K562 (cell line): ENCODE results near the gene DNAH1. TPM values are rescaled to one million over a fixed set of nuclear protein-coding genes. Genes with fewer than 3 reads are reported as not detected.

ENCODE experiments used
- CBFB ChIP-seq: sonication (generic); formaldehyde crosslinking; IDR thresholded peaks from 2 replicates; pipeline ENCODE4 v1.4.0; 2020; ENCODE audit warnings: mild to moderate bottlenecking, missing genetic modification reagents
- CBX1 ChIP-seq: sonication (generic); IDR thresholded peaks from 2 replicates; pipeline ENCODE4 v1.6.1; 2016; ENCODE audit warnings: antibody characterized with exemption, low read depth, mild to moderate bottlenecking
- FOXJ2 ChIP-seq: fragments of 200-800 bp; sonication (Bioruptor generic); IDR thresholded peaks from 2 replicates; pipeline ENCODE4 v1.6.1; 2016; ENCODE audit warnings: missing genetic modification characterization, missing compliant biosample characterization
- MEIS2 ChIP-seq: fragments of 450-650 bp; IDR thresholded peaks from 2 replicates; pipeline ENCODE4 v1.6.1; 2014; ENCODE audit warnings: mild to moderate bottlenecking; ENCODE audit not compliant: partially characterized antibody
- MITF ChIP-seq: IDR thresholded peaks from 2 replicates; pipeline ENCODE4 v1.6.1; 2014; ENCODE audit warnings: antibody characterized with exemption
- NR2C1 ChIP-seq, 2 experiments: fragments of 450-650 bp; IDR thresholded peaks; 2 replicates each; pipeline ENCODE4 v1.6.1; 2017; ENCODE audit warnings: mild to moderate bottlenecking in 2 of 2, antibody characterized with exemption in 1 of 2, inconsistent platforms in 1 of 2, missing compliant biosample characterization in 1 of 2, missing genetic modification characterization in 1 of 2
- NR2C2 ChIP-seq, 2 experiments: fragments of 200-800 bp in 1 of 2; sonication (Bioruptor generic) in 1 of 2; sonication (generic) in 1 of 2; formaldehyde crosslinking in 1 of 2; IDR thresholded peaks; 2 replicates each; pipeline versions ENCODE4 v1.6.1 to v1.8.0; 2016 to 2022; ENCODE audit warnings: mild to moderate bottlenecking in 1 of 2, missing compliant biosample characterization in 1 of 2, missing genetic modification characterization in 1 of 2, missing genetic modification reagents in 1 of 2
- SRF ChIP-seq, 2 experiments: fragments of 250-450, 450-650 bp in 1 of 2; sonication (Bioruptor Pico) in 1 of 2; sonication (generic) in 1 of 2; formaldehyde crosslinking; IDR thresholded peaks; 2 replicates each; pipeline versions ENCODE4 v1.5.0 to v1.5.1; 2020 to 2022; ENCODE audit warnings: mild to moderate bottlenecking in 1 of 2, missing genetic modification reagents in 1 of 2
- TBP ChIP-seq: optimal IDR thresholded peaks from 2 replicates; pipeline ENCODE3; 2011; ENCODE audit warnings: low read depth, low read length, improper control_type of control experiment
- ZFX ChIP-seq: sonication (generic); formaldehyde crosslinking; IDR thresholded peaks from 2 replicates; pipeline ENCODE4 v1.8.0; 2022; ENCODE audit warnings: mild to moderate bottlenecking, missing genetic modification reagents, moderate library complexity
- ZNF592 ChIP-seq: fragments of 450-650 bp; IDR thresholded peaks from 2 replicates; pipeline ENCODE4 v1.6.1; 2017; ENCODE audit warnings: antibody characterized with exemption, mild to moderate bottlenecking
- polyA plus RNA-seq, 8 experiments: library from polyadenylated mRNA; depleted of rRNA in 4 of 8; stranded (reverse) in 5 of 8; unstranded in 3 of 8; fragments of >200 nt; fragmentation: Nextera tagmentation in 2 of 8; fragmentation: Illumina TruSeq in 1 of 8; extraction: Ambion mirVana in 2 of 8; extraction: Trizol in 1 of 8; gene quantifications; 2 replicates each; pipeline versions ENCODE4 v1.2.1 to v1.2.3, GENCODE V29; 2011 to 2014; ENCODE audit warnings: inconsistent platforms in 1 of 8, missing spikeins in 1 of 8
- total RNA-seq, 7 experiments: library from RNA; depleted of rRNA in 6 of 7; stranded (reverse); fragments of >200 nt in 6 of 7; fragmentation: Illumina TruSeq in 2 of 7; extraction: Trizol in 2 of 7; gene quantifications; 2 replicates each; pipeline versions ENCODE4 v1.2.1 to v1.2.3, GENCODE V29; 2011 to 2021; ENCODE audit warnings: low replicate concordance in 1 of 7
- TF ChIP-seq, protein P1 (sequence below): sonication (generic); formaldehyde crosslinking; IDR thresholded peaks from 2 replicates; pipeline ENCODE4 v1.8.0; 2022; ENCODE audit warnings: mild to moderate bottlenecking, missing genetic modification reagents
- TF ChIP-seq, protein P2 (sequence below): fragments of 450-650 bp; IDR thresholded peaks from 2 replicates; pipeline ENCODE4 v1.6.1; 2016; ENCODE audit warnings: missing biosample characterization, missing genetic modification characterization

The DNAH1 gene
- total and polyA plus RNA-seq, 9 of the 15 experiments (the other 6 are each of a cell fraction or from before 2014, with no cell fraction given): 0.04 to 0.84 (median 0.50) TPM

DNA sequence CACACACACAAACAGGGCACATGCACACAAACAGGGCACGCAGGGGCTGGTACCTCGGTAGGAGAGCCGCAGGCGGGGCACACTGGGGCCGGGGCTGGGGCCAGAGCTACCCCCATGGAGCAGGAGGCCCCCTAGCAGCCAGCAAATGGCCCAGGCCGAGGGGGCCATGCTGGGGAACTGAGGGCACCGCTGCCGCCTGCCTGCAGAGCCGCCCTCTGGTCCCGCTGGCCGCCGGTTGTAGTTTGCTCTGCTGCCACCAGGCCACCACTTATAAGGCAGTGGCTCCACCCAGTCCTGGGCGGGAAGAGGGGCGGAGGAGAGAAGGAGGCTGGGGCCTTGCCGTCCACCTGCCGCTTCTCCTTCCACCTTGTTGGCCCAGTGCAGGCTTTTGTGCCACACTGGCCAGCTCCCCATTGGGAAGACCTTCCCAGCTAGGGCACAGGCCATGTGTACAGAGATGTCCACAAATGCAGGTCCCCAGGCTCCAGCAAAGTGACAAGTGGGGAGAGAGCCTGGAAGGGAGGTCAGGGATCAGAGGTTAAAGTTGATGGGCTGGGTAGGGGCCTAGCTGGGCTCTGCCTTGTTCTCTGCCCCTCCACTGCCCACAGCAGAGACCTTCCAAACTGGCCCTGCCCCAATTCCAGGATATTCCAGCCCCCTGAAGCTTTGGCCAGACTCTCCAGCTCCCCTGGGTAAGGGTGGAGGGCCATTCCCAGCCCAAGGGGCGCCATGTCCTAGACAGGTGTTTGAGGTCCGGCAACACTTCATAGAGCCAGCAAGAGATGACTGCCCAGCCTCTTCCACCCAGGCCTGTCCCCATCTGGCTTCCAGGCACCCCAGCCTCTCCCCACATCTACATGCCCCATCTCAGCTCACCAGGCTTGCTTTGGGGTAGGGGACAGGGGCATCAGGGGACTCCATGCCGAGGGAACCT, 129.0 kb downstream of the DNAH1 start, which contains the start of gene SEMA3G (continued):
- peak; percentile 35; the same call in 1 of the 2 replicates for TF ChIP-seq ZFX (CRISPR knock-in tag)
- no peak for TF ChIP-seq CBFB (CRISPR knock-in tag)
- TF ChIP-seq TBP: peak; percentile 60
- 0 out of 2 replicates have a peak, but pooled peaks have one; percentile 19 for TF ChIP-seq ZNF592
- no peak for TF ChIP-seq FOXJ2 (tag)
- no peak for TF ChIP-seq CBX1
- TF ChIP-seq, protein P1, sequence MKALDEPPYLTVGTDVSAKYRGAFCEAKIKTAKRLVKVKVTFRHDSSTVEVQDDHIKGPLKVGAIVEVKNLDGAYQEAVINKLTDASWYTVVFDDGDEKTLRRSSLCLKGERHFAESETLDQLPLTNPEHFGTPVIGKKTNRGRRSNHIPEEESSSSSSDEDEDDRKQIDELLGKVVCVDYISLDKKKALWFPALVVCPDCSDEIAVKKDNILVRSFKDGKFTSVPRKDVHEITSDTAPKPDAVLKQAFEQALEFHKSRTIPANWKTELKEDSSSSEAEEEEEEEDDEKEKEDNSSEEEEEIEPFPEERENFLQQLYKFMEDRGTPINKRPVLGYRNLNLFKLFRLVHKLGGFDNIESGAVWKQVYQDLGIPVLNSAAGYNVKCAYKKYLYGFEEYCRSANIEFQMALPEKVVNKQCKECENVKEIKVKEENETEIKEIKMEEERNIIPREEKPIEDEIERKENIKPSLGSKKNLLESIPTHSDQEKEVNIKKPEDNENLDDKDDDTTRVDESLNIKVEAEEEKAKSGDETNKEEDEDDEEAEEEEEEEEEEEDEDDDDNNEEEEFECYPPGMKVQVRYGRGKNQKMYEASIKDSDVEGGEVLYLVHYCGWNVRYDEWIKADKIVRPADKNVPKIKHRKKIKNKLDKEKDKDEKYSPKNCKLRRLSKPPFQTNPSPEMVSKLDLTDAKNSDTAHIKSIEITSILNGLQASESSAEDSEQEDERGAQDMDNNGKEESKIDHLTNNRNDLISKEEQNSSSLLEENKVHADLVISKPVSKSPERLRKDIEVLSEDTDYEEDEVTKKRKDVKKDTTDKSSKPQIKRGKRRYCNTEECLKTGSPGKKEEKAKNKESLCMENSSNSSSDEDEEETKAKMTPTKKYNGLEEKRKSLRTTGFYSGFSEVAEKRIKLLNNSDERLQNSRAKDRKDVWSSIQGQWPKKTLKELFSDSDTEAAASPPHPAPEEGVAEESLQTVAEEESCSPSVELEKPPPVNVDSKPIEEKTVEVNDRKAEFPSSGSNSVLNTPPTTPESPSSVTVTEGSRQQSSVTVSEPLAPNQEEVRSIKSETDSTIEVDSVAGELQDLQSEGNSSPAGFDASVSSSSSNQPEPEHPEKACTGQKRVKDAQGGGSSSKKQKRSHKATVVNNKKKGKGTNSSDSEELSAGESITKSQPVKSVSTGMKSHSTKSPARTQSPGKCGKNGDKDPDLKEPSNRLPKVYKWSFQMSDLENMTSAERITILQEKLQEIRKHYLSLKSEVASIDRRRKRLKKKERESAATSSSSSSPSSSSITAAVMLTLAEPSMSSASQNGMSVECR (CRISPR knock-in tag): no peak
- peak; percentile 92 for TF ChIP-seq NR2C2 (CRISPR knock-in tag; IDR thresholded peaks at IDR 0.05)
- TF ChIP-seq NR2C2 (tag; IDR thresholded peaks at IDR 0.05): peak; percentile 94
- TF ChIP-seq SRF (CRISPR knock-in tag; IDR thresholded peaks at IDR 0.05): peak in 1 of 2 experiments; percentile 84; a peak in 2 of 4 replicates
- TF ChIP-seq, protein P2, sequence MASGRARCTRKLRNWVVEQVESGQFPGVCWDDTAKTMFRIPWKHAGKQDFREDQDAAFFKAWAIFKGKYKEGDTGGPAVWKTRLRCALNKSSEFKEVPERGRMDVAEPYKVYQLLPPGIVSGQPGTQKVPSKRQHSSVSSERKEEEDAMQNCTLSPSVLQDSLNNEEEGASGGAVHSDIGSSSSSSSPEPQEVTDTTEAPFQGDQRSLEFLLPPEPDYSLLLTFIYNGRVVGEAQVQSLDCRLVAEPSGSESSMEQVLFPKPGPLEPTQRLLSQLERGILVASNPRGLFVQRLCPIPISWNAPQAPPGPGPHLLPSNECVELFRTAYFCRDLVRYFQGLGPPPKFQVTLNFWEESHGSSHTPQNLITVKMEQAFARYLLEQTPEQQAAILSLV (tag): no peak
- peak; percentile 96 for TF ChIP-seq NR2C1 (IDR thresholded peaks at IDR 0.05)
- peak; percentile 96 for TF ChIP-seq NR2C1 (tag; IDR thresholded peaks at IDR 0.05)
- TF ChIP-seq MITF: no peak
- TF ChIP-seq MEIS2: no peak
